GM12878 (cell line): ENCODE data around the gene REEP5.

Source experiments
- JUND ChIP-seq: IDR thresholded peaks from 2 replicates; pipeline ENCODE4 v1.6.1; 2012; ENCODE audit warnings: low read depth, mild to moderate bottlenecking, low read length, improper control_type of control experiment, moderate library complexity
- MEF2B ChIP-seq: fragments of 450-650 bp; IDR thresholded peaks from 2 replicates; pipeline ENCODE4 v1.6.1; 2018; ENCODE audit warnings: mild to moderate bottlenecking, moderate library complexity; ENCODE audit not compliant: partially characterized antibody, poor library complexity, severe bottlenecking
- PML ChIP-seq: IDR thresholded peaks from 2 replicates; pipeline ENCODE4 v1.6.1; 2012; ENCODE audit warnings: low read length, inconsistent platforms
- POLR2A ChIP-seq: IDR thresholded peaks from 2 replicates; pipeline ENCODE4 v1.6.1; 2011; ENCODE audit warnings: low read depth, mild to moderate bottlenecking, low read length
- SPI1 ChIP-seq: IDR thresholded peaks from 2 replicates; pipeline ENCODE4 v1.6.1; 2011; ENCODE audit warnings: low read depth, mild to moderate bottlenecking, low read length, moderate library complexity, borderline replicate concordance; ENCODE audit not compliant: insufficient read depth
- TF ChIP-seq, protein P1 (sequence below), 3 experiments: IDR thresholded peaks in 2 of 3; conservative IDR thresholded peaks in 1 of 3; 2 replicates each; pipeline ENCODE4 v1.5.1; 2011; ENCODE audit warnings: low read depth in 3 of 3, low read length in 3 of 3, mild to moderate bottlenecking in 3 of 3, control low read depth in 2 of 3, moderate library complexity in 2 of 3, inconsistent platforms in 1 of 3, mixed read lengths in 1 of 3; ENCODE audit not compliant: control insufficient read depth in 2 of 3, insufficient read depth in 1 of 3; ENCODE audit errors: extremely low read depth in 1 of 3
- TF ChIP-seq, protein P2 (sequence below): IDR thresholded peaks from 2 replicates; pipeline ENCODE4 v1.6.1; 2012; ENCODE audit warnings: low read depth, low read length, improper control_type of control experiment
- TF ChIP-seq, protein P3 (sequence below): IDR thresholded peaks from 2 replicates; pipeline ENCODE4 v1.6.1; 2012; ENCODE audit warnings: mild to moderate bottlenecking, low read depth, low read length

DNA sequence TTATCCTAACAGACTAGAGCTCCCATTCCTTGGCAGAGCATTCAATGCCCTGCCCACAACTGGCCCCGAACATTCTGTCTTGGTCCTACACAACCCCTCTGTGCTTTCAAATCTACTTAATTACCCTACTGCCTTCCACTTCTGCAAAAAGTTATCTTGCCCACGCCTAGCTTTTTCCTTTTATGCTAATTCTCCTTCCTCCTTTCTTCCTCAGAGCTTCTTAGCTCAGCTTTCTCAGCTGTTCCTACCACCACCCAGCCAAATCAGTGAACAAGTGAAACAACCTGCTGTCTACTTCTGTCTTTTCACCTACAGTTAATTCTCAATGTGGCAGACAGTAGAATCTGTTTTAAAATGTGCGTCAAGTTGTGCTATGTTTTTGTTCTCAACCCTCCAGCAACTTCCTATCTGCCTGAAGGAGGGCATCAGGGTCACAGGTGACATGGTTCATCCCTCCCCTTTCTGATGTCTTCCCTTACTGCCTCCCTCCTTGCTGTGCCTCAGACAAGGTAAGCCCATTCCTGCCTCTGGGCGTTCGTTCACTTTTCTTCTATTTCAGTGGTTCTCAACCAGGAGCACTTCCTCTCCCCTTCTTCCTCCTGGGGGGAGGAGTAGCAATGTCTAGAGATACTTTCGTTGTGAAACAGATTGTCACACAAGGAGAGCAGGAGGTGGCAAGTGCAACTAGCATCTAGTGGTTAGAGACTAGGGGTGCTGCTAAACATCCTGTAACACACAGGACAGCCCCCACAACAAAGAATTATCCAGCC is 1.3 kb upstream of the REEP5 start:
- TF ChIP-seq, protein P1, sequence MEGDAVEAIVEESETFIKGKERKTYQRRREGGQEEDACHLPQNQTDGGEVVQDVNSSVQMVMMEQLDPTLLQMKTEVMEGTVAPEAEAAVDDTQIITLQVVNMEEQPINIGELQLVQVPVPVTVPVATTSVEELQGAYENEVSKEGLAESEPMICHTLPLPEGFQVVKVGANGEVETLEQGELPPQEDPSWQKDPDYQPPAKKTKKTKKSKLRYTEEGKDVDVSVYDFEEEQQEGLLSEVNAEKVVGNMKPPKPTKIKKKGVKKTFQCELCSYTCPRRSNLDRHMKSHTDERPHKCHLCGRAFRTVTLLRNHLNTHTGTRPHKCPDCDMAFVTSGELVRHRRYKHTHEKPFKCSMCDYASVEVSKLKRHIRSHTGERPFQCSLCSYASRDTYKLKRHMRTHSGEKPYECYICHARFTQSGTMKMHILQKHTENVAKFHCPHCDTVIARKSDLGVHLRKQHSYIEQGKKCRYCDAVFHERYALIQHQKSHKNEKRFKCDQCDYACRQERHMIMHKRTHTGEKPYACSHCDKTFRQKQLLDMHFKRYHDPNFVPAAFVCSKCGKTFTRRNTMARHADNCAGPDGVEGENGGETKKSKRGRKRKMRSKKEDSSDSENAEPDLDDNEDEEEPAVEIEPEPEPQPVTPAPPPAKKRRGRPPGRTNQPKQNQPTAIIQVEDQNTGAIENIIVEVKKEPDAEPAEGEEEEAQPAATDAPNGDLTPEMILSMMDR (IDR thresholded peaks at IDR 0.05 in 2 of 3, conservative IDR thresholded peaks at IDR 0.05 in 1 of 3; ENCODE audit: control insufficient read depth in 2 of 3, extremely low read depth in 1 of 3, insufficient read depth in 1 of 3, low read depth in 3 of 3, low read length in 3 of 3): no peak
- TF ChIP-seq SPI1: peak; percentile 81; the same call in 1 of the 2 replicates
- no peak for TF ChIP-seq POLR2A
- TF ChIP-seq, protein P2, sequence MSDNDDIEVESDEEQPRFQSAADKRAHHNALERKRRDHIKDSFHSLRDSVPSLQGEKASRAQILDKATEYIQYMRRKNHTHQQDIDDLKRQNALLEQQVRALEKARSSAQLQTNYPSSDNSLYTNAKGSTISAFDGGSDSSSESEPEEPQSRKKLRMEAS: no peak
- no peak for TF ChIP-seq PML
- TF ChIP-seq MEF2B: no peak
- TF ChIP-seq, protein P3, sequence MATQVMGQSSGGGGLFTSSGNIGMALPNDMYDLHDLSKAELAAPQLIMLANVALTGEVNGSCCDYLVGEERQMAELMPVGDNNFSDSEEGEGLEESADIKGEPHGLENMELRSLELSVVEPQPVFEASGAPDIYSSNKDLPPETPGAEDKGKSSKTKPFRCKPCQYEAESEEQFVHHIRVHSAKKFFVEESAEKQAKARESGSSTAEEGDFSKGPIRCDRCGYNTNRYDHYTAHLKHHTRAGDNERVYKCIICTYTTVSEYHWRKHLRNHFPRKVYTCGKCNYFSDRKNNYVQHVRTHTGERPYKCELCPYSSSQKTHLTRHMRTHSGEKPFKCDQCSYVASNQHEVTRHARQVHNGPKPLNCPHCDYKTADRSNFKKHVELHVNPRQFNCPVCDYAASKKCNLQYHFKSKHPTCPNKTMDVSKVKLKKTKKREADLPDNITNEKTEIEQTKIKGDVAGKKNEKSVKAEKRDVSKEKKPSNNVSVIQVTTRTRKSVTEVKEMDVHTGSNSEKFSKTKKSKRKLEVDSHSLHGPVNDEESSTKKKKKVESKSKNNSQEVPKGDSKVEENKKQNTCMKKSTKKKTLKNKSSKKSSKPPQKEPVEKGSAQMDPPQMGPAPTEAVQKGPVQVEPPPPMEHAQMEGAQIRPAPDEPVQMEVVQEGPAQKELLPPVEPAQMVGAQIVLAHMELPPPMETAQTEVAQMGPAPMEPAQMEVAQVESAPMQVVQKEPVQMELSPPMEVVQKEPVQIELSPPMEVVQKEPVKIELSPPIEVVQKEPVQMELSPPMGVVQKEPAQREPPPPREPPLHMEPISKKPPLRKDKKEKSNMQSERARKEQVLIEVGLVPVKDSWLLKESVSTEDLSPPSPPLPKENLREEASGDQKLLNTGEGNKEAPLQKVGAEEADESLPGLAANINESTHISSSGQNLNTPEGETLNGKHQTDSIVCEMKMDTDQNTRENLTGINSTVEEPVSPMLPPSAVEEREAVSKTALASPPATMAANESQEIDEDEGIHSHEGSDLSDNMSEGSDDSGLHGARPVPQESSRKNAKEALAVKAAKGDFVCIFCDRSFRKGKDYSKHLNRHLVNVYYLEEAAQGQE: no peak
- TF ChIP-seq JUND: no peak
